Psoas muscle (tissue), 8 donors: ENCODE data around the gene LPCAT3. TPM values are rescaled to one million over a fixed set of nuclear protein-coding genes. Genes with fewer than 3 reads are reported as not detected.

Experiments used
- ATAC-seq, 4 donors: fragments of 200-7000 bp; cut with Tn5 transposase; one replicate each; pipeline ENCODE4 v1.9.1; 2020; ENCODE audit warnings: moderate library complexity in 3 of 4, mild to moderate bottlenecking in 2 of 4
- DNase-seq, 2 donors: peaks; one replicate each; pipeline ENCODE4 v3.0.0-alpha.2; 2020
- H3K27ac ChIP-seq: fragments of 200-600 bp; one replicate; pipeline ENCODE4 v1.8.0; 2022
- H3K27me3 ChIP-seq, 3 donors: fragments of 200-600 bp in 1 of 3; one replicate each; pipeline versions ENCODE4 v1.6.1 to v1.8.0; 2013 to 2022; ENCODE audit warnings: low read length in 2 of 3, mild to moderate bottlenecking in 2 of 3, moderate library complexity in 1 of 3; ENCODE audit not compliant: insufficient read depth in 3 of 3
- H3K36me3 ChIP-seq, 2 donors: fragments of 200-600 bp in 1 of 2; one replicate each; pipeline versions ENCODE4 v1.6.1 to v1.8.0; 2013 to 2022; ENCODE audit warnings: low read depth in 1 of 2, mild to moderate bottlenecking in 1 of 2, moderate library complexity in 1 of 2; ENCODE audit not compliant: insufficient read depth in 1 of 2
- H3K4me1 ChIP-seq: fragments of 200-600 bp; one replicate; pipeline ENCODE4 v1.8.0; 2022
- H3K4me3 ChIP-seq: fragments of 200-600 bp; one replicate; pipeline ENCODE4 v1.8.0; 2022; ENCODE audit warnings: mild to moderate bottlenecking
- H3K9me3 ChIP-seq: fragments of 200-600 bp; one replicate; pipeline ENCODE4 v1.8.0; 2022
- CTCF ChIP-seq: fragments of 200-600 bp; IDR thresholded peaks from one replicate; pipeline ENCODE4 v1.8.0; 2022; ENCODE audit warnings: antibody characterized with exemption
- WGBS, 3 donors: extraction: QIAGEN DNeasy Blood & Tissue Kit; methylation state at CpG; one replicate each; pipeline versions ENCODE4 v1.1.6 to v1.1.7; 2013; 5-methylcytosine and 5-hydroxymethylcytosine counted together
- intact Hi-C, 2 donors: fragments of 100-400 bp; cut with DNase I; formaldehyde crosslinking; loops; one replicate each; pipeline versions ENCODE4 v1.11.0 to v1.14.2; 2022
- polyA plus RNA-seq, 3 donors: library from polyadenylated mRNA; stranded (reverse); fragments of 200-250 nt; gene quantifications; one replicate each; pipeline ENCODE4 v1.2.3, GENCODE V29; 2013
- total RNA-seq, 4 donors: library from RNA; stranded (reverse); fragmentation: NEBNext Ultra II Directional in 2 of 4; extraction: Animal tissue kit (Norgen Biotek cat#: 25700) in 2 of 4; gene quantifications; one replicate each; pipeline versions ENCODE4 v1.2.1 to v1.2.4, GENCODE V29; 2021 to 2023
- donor health status: healthy with polysubstance abuse.
- donor health status: DM: no; HTN: no; CAD: no; lungs with moderate emphysema.
- donor health status: Bipolar disorder and iron deficiency.
- donor health status: healthy.
- donor health status: DM: yes; HTN: yes; CAD: no.
- donor health status: DM: no; HTN: no; CAD: no.
- donor health status: DM: no; HTN: no; CAD: no.
- donor health status: DM: yes; HTN: yes; CAD: no.

The LPCAT3 gene
- total and polyA plus RNA-seq, 7 donors = 13.9 to 56.5 (median 26.2) TPM

GRCh38 chr12:6928703-6929407, 89.4 kb downstream of the LPCAT3 start:
- Histone ChIP-seq H3K27ac (peak overlapping the region; percentile 84), H3K27me3 (no peaks in the 10 kb centered on the region), H3K4me3 (peak overlapping the region; percentile 85), H3K36me3 (peaks cover 0 to 10% of the 10 kb centered on the region in 2 donors), H3K9me3 (no peaks in the 10 kb centered on the region), H3K4me1 (peaks cover 50% of the 10 kb centered on the region)
- no peak for TF ChIP-seq CTCF
- intact Hi-C loops = no loop called here
- 20 to 24% (median 21%) methylated on average over 19 of the region's 19 CpGs for WGBS, 3 donors
- ATAC-seq (no peak), DNase-seq (no peak)

- no peak for DNase-seq
- no peaks in the 10 kb centered on the region for H3K27me3 ChIP-seq
- peak overlapping the region; percentile 85 for H3K4me3 ChIP-seq
- H3K36me3 ChIP-seq = peaks cover 0 to 3% of the 10 kb centered on the region in 2 donors
- TF ChIP-seq CTCF = no peak
- H3K27ac ChIP-seq = peak overlapping the region; percentile 84
- intact Hi-C loops = no loop called here
- H3K4me1 ChIP-seq = peaks cover 43% of the 10 kb centered on the region
- no peak for ATAC-seq
- 0 to 3% (median 0%) methylated on average over 9 to 79 of the region's 79 CpGs for WGBS, 3 donors
- H3K9me3 ChIP-seq = no peaks in the 10 kb centered on the region
Measured at GRCh38 chr12:6928022-6928702, 90.1 kb downstream of the LPCAT3 start.

- WGBS, 3 donors = 1 to 3% (median 1%) methylated on average over 32 to 66 of the region's 66 CpGs
- ATAC-seq = peak; percentile 60 to 69 (median 65)
- intact Hi-C loops = no loop called here
- H3K27ac ChIP-seq = peak within 1 kb of the TSS; percentile 84
- no peaks in the 10 kb centered on the region for H3K27me3 ChIP-seq
- TF ChIP-seq CTCF = no peak
- no peaks in the 10 kb centered on the region for H3K36me3 ChIP-seq
- H3K9me3 ChIP-seq = no peaks in the 10 kb centered on the region
- peak within 1 kb of the TSS; percentile 85 for H3K4me3 ChIP-seq
- H3K4me1 ChIP-seq = peaks cover 41% of the 10 kb centered on the region
- DNase-seq = peak; percentile 84 to 92
Measured at GRCh38 chr12:6927379-6928021, 90.8 kb downstream of the LPCAT3 start, which contains the start of gene ATN1. ATN1 (plus strand) TSS chr12:6927959; CDS start chr12:6934002, 6,043 bp downstream.

Other genes starting within 250 kb of the LPCAT3 start
- gene LAG3, start 246.0 kb downstream of the LPCAT3 start, total RNA-seq = under 1 TPM in 2 of 4 donors, not detected in 2; 0.11 to 0.24 TPM
- gene LAG3, start 246.0 kb downstream of the LPCAT3 start, polyA plus RNA-seq = under 1 TPM in 2 of 3 donors, not detected in 1; 0.05 to 0.06 TPM
- gene CD4, start 228.9 kb downstream of the LPCAT3 start, total RNA-seq = 1 to 10 TPM; 2.3 to 4.9 (median 4.0) TPM
- gene CD4, start 228.9 kb downstream of the LPCAT3 start, polyA plus RNA-seq = 1 to 10 TPM in 1 of 3 donors, under 1 TPM in 2; 0.47 to 1.5 (median 0.91) TPM
- gene GPR162, start 196.7 kb downstream of the LPCAT3 start, total RNA-seq = 1 to 10 TPM in 3 of 4 donors, under 1 TPM in 1; 0.50 to 2.8 (median 1.2) TPM
- gene GPR162, start 196.7 kb downstream of the LPCAT3 start, polyA plus RNA-seq = 1 to 10 TPM in 1 of 3 donors, under 1 TPM in 2; 0.60 to 1.8 (median 0.61) TPM
- 1 to 10 TPM; 1.3 to 4.2 (median 3.2) TPM for gene P3H3, start 190.1 kb downstream of the LPCAT3 start, total RNA-seq
- 1 to 10 TPM in 2 of 3 donors, under 1 TPM in 1; 0.87 to 1.2 (median 1.1) TPM for gene P3H3, start 190.1 kb downstream of the LPCAT3 start, polyA plus RNA-seq
- under 1 TPM; 0.23 to 0.69 (median 0.33) TPM for gene GNB3, start 177.6 kb downstream of the LPCAT3 start, total RNA-seq
- gene GNB3, start 177.6 kb downstream of the LPCAT3 start, polyA plus RNA-seq = under 1 TPM; 0.13 to 0.60 (median 0.13) TPM
- 1 to 10 TPM in 1 of 4 donors, under 1 TPM in 2, not detected in 1; 0.79 to 1.1 (median 0.92) TPM for gene CDCA3, start 167.2 kb downstream of the LPCAT3 start, total RNA-seq
- gene CDCA3, start 167.2 kb downstream of the LPCAT3 start, polyA plus RNA-seq = 1 to 10 TPM in 1 of 3 donors, under 1 TPM in 2; 0.21 to 3.3 (median 0.56) TPM
- 100 to 1,000 TPM in 3 of 4 donors, 10 to 100 TPM in 1; 98.1 to 127 (median 112) TPM for gene USP5, start 166.3 kb downstream of the LPCAT3 start, total RNA-seq
- 10 to 100 TPM; 43.1 to 85.1 (median 49.5) TPM for gene USP5, start 166.3 kb downstream of the LPCAT3 start, polyA plus RNA-seq
- gene TPI1, start 150.9 kb downstream of the LPCAT3 start, total RNA-seq = 100 to 1,000 TPM; 537 to 822 (median 624) TPM
- 100 to 1,000 TPM; 588 to 952 (median 847) TPM for gene TPI1, start 150.9 kb downstream of the LPCAT3 start, polyA plus RNA-seq
- 1 to 10 TPM; 2.4 to 4.5 (median 3.2) TPM for gene SPSB2, start 145.2 kb downstream of the LPCAT3 start, total RNA-seq
- gene SPSB2, start 145.2 kb downstream of the LPCAT3 start, polyA plus RNA-seq = 10 to 100 TPM in 1 of 3 donors, 1 to 10 TPM in 2; 4.3 to 10.2 (median 6.7) TPM
- 10 to 100 TPM; 10.2 to 14.9 (median 12.5) TPM for gene LRRC23, start 113.7 kb downstream of the LPCAT3 start, total RNA-seq
- 10 to 100 TPM in 2 of 3 donors, 1 to 10 TPM in 1; 9.5 to 29.0 (median 14.3) TPM for gene LRRC23, start 113.7 kb downstream of the LPCAT3 start, polyA plus RNA-seq
- 1 to 10 TPM; 2.0 to 4.6 (median 2.3) TPM for gene ENO2, start 103.9 kb downstream of the LPCAT3 start, total RNA-seq
- gene ENO2, start 103.9 kb downstream of the LPCAT3 start, polyA plus RNA-seq = 1 to 10 TPM; 1.4 to 2.0 (median 1.8) TPM
- gene ATN1, start 90.5 kb downstream of the LPCAT3 start, total RNA-seq = 10 to 100 TPM; 43.3 to 55.8 (median 50.9) TPM
- gene ATN1, start 90.5 kb downstream of the LPCAT3 start, polyA plus RNA-seq = 10 to 100 TPM; 24.9 to 46.0 (median 33.7) TPM
- not detected for gene RNU7-1, start 74.7 kb downstream of the LPCAT3 start, total RNA-seq
- gene RNU7-1, start 74.7 kb downstream of the LPCAT3 start, polyA plus RNA-seq = not detected
- 100 to 1,000 TPM in 2 of 4 donors, 10 to 100 TPM in 2; 80.4 to 110 (median 95.6) TPM for gene C12orf57, start 74.5 kb downstream of the LPCAT3 start, total RNA-seq
- 100 to 1,000 TPM; 223 to 269 (median 247) TPM for gene C12orf57, start 74.5 kb downstream of the LPCAT3 start, polyA plus RNA-seq
- gene PTPN6, start 67.1 kb downstream of the LPCAT3 start, total RNA-seq = 1 to 10 TPM; 3.6 to 7.6 (median 4.6) TPM
- gene PTPN6, start 67.1 kb downstream of the LPCAT3 start, polyA plus RNA-seq = 1 to 10 TPM; 1.3 to 2.6 (median 2.1) TPM
- 100 to 1,000 TPM; 137 to 278 (median 180) TPM for gene PHB2, start 47.8 kb downstream of the LPCAT3 start, total RNA-seq
- gene PHB2, start 47.8 kb downstream of the LPCAT3 start, polyA plus RNA-seq = 100 to 1,000 TPM; 176 to 381 (median 208) TPM
- 10 to 100 TPM; 30.1 to 59.4 (median 44.8) TPM for gene EMG1, start 47.6 kb downstream of the LPCAT3 start, total RNA-seq
- gene EMG1, start 47.6 kb downstream of the LPCAT3 start, polyA plus RNA-seq = 10 to 100 TPM; 26.6 to 66.5 (median 50.4) TPM
- 10 to 100 TPM; 49.0 to 98.5 (median 75.6) TPM for gene C1S, start 42.2 kb upstream of the LPCAT3 start, total RNA-seq
- 10 to 100 TPM; 35.9 to 44.4 (median 38.2) TPM for gene C1S, start 42.2 kb upstream of the LPCAT3 start, polyA plus RNA-seq
- 10 to 100 TPM; 63.2 to 70.9 (median 68.1) TPM for gene C1R, start 74.0 kb upstream of the LPCAT3 start, total RNA-seq
- 10 to 100 TPM; 32.4 to 58.4 (median 44.5) TPM for gene C1R, start 74.0 kb upstream of the LPCAT3 start, polyA plus RNA-seq
- gene C1RL, start 90.7 kb upstream of the LPCAT3 start, total RNA-seq = 10 to 100 TPM; 14.6 to 17.0 (median 15.5) TPM
- 1 to 10 TPM; 2.7 to 6.2 (median 5.1) TPM for gene C1RL, start 90.7 kb upstream of the LPCAT3 start, polyA plus RNA-seq
- gene RBP5, start 110.4 kb upstream of the LPCAT3 start, total RNA-seq = under 1 TPM in 2 of 4 donors, not detected in 2; 0.48 to 0.61 TPM
- 1 to 10 TPM in 2 of 3 donors, under 1 TPM in 1; 0.18 to 1.4 (median 1.2) TPM for gene RBP5, start 110.4 kb upstream of the LPCAT3 start, polyA plus RNA-seq
- 1 to 10 TPM; 2.8 to 5.1 (median 3.3) TPM for gene CLSTN3, start 111.9 kb upstream of the LPCAT3 start, total RNA-seq
- gene CLSTN3, start 111.9 kb upstream of the LPCAT3 start, polyA plus RNA-seq = 1 to 10 TPM; 1.2 to 3.6 (median 1.3) TPM
- gene PEX5, start 171.2 kb upstream of the LPCAT3 start, total RNA-seq = 100 to 1,000 TPM in 2 of 4 donors, 10 to 100 TPM in 2; 54.6 to 103 (median 94.2) TPM
- 10 to 100 TPM; 51.9 to 98.9 (median 73.0) TPM for gene PEX5, start 171.2 kb upstream of the LPCAT3 start, polyA plus RNA-seq